ENCODE measurements around the gene RNU1-4.
"Not testable (repeated sequence)": the region's sequence is repeated elsewhere in the genome, so short reads cannot be mapped to it uniquely, and the experiment has no call there.

The RNU1-4 gene

DNA sequence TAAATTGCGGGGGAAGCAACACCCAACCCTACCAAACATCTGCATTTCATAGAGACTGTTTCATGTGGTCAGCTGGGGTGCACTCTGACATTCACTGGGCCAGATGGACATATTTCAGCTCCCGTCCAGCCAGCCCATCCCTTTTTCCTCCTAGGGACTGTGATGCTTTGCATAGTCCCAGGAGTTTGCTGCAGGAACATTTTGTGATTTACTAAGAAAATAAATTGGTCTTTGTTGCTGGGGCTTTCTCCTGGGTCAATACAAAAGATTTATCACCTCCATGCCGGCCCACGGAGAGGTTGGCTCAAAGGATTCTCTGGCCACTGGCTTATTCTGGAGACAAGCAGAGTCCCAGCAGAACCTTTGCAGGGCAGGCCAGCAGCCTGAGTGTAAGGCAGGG is 46.0 kb downstream of the RNU1-4 start:
- not testable (repeated sequence) for H2AFZ ChIP-seq (ENCODE audit: low read length); H3K9ac ChIP-seq (ENCODE audit: low read depth, low read length, poor library complexity, severe bottlenecking); H3K79me2 ChIP-seq (ENCODE audit: insufficient read depth, low read length); H3K4me3 ChIP-seq (ENCODE audit: low read length, poor library complexity, severe bottlenecking); H3K4me1 ChIP-seq (ENCODE audit: insufficient read depth, low read length, poor library complexity, severe bottlenecking); H3F3A ChIP-seq (ENCODE audit: low read depth); H3K36me3 ChIP-seq (ENCODE audit: insufficient read depth, low read length); H3K4me2 ChIP-seq (ENCODE audit: low read depth, low read length, poor library complexity, severe bottlenecking); H4K20me1 ChIP-seq (ENCODE audit: insufficient read depth, low read length, poor library complexity, severe bottlenecking); H3K27me3 ChIP-seq (ENCODE audit: insufficient read depth, low read length, poor library complexity, severe bottlenecking); H3K9me3 ChIP-seq (ENCODE audit: insufficient read depth, low read depth, low read length); H3K9me2 ChIP-seq (replicated peaks; ENCODE audit: low read depth, low read length)

DNA sequence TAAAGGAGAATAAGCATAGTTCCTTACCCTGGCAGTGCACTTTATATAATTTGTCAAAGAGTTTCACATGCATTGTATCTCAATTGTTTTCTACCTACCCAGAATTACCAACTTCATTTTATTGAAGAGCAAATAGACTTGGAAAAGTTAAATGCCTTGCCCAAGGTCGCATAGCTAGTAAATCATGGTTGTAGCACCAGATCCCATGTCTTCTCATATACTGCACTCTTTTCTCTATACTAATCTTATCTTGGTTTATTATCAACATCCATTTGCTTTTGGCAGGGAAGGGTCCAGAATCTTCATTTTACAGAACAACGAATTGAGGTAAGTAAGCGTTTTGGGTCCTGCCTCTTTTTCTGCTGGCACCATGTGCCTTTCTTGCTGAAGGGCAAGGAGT is 46.9 kb downstream of the RNU1-4 start:
- not testable (repeated sequence) for H3K4me3 ChIP-seq (ENCODE audit: low read length, poor library complexity, severe bottlenecking); H3K4me2 ChIP-seq (ENCODE audit: low read depth, low read length, poor library complexity, severe bottlenecking); H2AFZ ChIP-seq (ENCODE audit: low read length); H3K27me3 ChIP-seq (ENCODE audit: insufficient read depth, low read length, poor library complexity, severe bottlenecking); H3K9me2 ChIP-seq (replicated peaks; ENCODE audit: low read depth, low read length); H3K9ac ChIP-seq (ENCODE audit: low read depth, low read length, poor library complexity, severe bottlenecking); H3K9me3 ChIP-seq (ENCODE audit: insufficient read depth, low read depth, low read length); H4K20me1 ChIP-seq (ENCODE audit: insufficient read depth, low read length, poor library complexity, severe bottlenecking); H3F3A ChIP-seq (ENCODE audit: low read depth); H3K36me3 ChIP-seq (ENCODE audit: insufficient read depth, low read length); H3K79me2 ChIP-seq (ENCODE audit: insufficient read depth, low read length); H3K4me1 ChIP-seq (ENCODE audit: insufficient read depth, low read length, poor library complexity, severe bottlenecking)

DNA sequence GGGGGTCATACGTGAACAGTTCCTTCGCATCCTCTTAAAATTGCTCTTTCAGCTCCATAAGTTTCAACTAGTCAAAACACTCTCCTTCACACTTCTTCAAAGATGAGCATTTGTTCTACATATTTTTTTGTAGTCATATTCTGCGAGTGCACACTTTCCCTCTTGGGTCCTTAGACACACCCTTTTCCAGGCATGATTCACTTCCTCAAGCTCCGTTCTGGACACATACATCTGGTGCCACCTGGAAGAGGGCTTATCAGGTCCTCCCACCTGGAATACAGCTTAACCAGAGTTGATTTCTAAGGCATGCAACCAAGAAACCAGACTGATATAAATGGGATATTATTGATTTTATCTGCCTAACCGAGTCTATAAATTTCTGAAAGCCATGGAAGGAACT is 47.4 kb downstream of the RNU1-4 start:
- H2AFZ ChIP-seq (ENCODE audit: low read length); H3K27me3 ChIP-seq (ENCODE audit: insufficient read depth, low read length, poor library complexity, severe bottlenecking); H3K4me2 ChIP-seq (ENCODE audit: low read depth, low read length, poor library complexity, severe bottlenecking); H3K79me2 ChIP-seq (ENCODE audit: insufficient read depth, low read length); H3F3A ChIP-seq (ENCODE audit: low read depth); H3K4me3 ChIP-seq (ENCODE audit: low read length, poor library complexity, severe bottlenecking); H3K9me3 ChIP-seq (ENCODE audit: insufficient read depth, low read depth, low read length); H3K9me2 ChIP-seq (replicated peaks; ENCODE audit: low read depth, low read length); H3K9ac ChIP-seq (ENCODE audit: low read depth, low read length, poor library complexity, severe bottlenecking); H4K20me1 ChIP-seq (ENCODE audit: insufficient read depth, low read length, poor library complexity, severe bottlenecking); H3K36me3 ChIP-seq (ENCODE audit: insufficient read depth, low read length); H3K4me1 ChIP-seq (ENCODE audit: insufficient read depth, low read length, poor library complexity, severe bottlenecking): not testable (repeated sequence)
